ENCODE data around the gene WNT9B.

- TF ChIP-seq GATA2 (IDR thresholded peaks at IDR 0.05; ENCODE audit: low read depth, low read length) (no peak), GATA3 (IDR thresholded peaks at IDR 0.05; ENCODE audit: low read depth, low read length) (no peak)
Measured at GRCh38 chr17:46915596-46915995, 64.2 kb downstream of the WNT9B start.

Data from SH-SY5Y (cell line).